Measurements from ENCODE around the gene ART5. TPM values are rescaled to one million over a fixed set of nuclear protein-coding genes. Genes with fewer than 3 reads are reported as not detected.

ART5 gene
- total and polyA plus RNA-seq, 12 donors: 0.13 to 0.78 (median 0.30) TPM; not detected in 5

- Histone ChIP-seq H3K36me3 (replicated peaks in 1 of 2) (no peaks in the 10 kb centered on the region), H3K4me3 (no peak overlapping the region), H3K27ac (no peak overlapping the region), H3K4me1 (replicated peaks in 1 of 2) (no peaks in the 10 kb centered on the region), H3K9me3 (replicated peaks in 1 of 3) (no peaks in the 10 kb centered on the region), H3K27me3 (no peaks in the 10 kb centered on the region)
- 64 to 79% (median 73%) methylated on average over 10 of the region's 10 CpGs for WGBS, 4 donors
- no peak for TF ChIP-seq CTCF (IDR thresholded peaks at IDR 0.05)
- no peak for TF ChIP-seq POLR2A (IDR thresholded peaks at IDR 0.05)
- intact Hi-C loops (cut with DNase I): no loop called here
- DNase-seq: no peak
Observed at GRCh38 chr11:3613998-3614741, 27.6 kb downstream of the ART5 start.

- Histone ChIP-seq H3K36me3 (replicated peaks in 1 of 2) (no peaks in the 10 kb centered on the region), H3K4me1 (replicated peaks in 1 of 2) (no peaks in the 10 kb centered on the region), H3K27ac (no peak overlapping the region), H3K4me3 (no peak overlapping the region), H3K9me3 (replicated peaks in 1 of 3) (no peaks in the 10 kb centered on the region), H3K27me3 (no peaks in the 10 kb centered on the region)
- DNase-seq: no peak
- WGBS, 4 donors: 62 to 88% (median 81%) methylated on average over 3 of the region's 3 CpGs
- intact Hi-C loops (cut with DNase I): no loop called here
- TF ChIP-seq POLR2A (IDR thresholded peaks at IDR 0.05): no peak
- no peak for TF ChIP-seq CTCF (IDR thresholded peaks at IDR 0.05)
Observed at GRCh38 chr11:3611976-3612678, 29.7 kb downstream of the ART5 start.

GRCh38 chr11:3610846-3611245 is 30.9 kb downstream of the ART5 start:
- Histone ChIP-seq H3K4me1 (replicated peaks in 1 of 2) (no peaks in the 10 kb centered on the region), H3K4me3 (no peak overlapping the region), H3K9me3 (replicated peaks in 1 of 3) (no peaks in the 10 kb centered on the region), H3K27me3 (no peaks in the 10 kb centered on the region), H3K36me3 (replicated peaks in 1 of 2) (no peaks in the 10 kb centered on the region), H3K27ac (no peak overlapping the region)
- TF ChIP-seq POLR2A (IDR thresholded peaks at IDR 0.05): no peak
- TF ChIP-seq CTCF (IDR thresholded peaks at IDR 0.05): no peak
- no peak for DNase-seq
- 81 to 86% (median 84%) methylated on average over 4 of the region's 4 CpGs for WGBS, 4 donors
- intact Hi-C loops (cut with DNase I): no loop called here

GRCh38 chr11:3609416-3610265 is 32.2 kb downstream of the ART5 start:
- TF ChIP-seq POLR2A (IDR thresholded peaks at IDR 0.05) (no peak), CTCF (IDR thresholded peaks at IDR 0.05) (peak; percentile 75 to 92 (median 84))
- WGBS, 4 donors: 50 to 64% (median 53%) methylated on average over 7 of the region's 7 CpGs
- no peaks in the 10 kb centered on the region for H3K4me1 ChIP-seq (replicated peaks in 1 of 2)
- H3K36me3 ChIP-seq (replicated peaks in 1 of 2): no peaks in the 10 kb centered on the region
- no peak overlapping the region for H3K4me3 ChIP-seq
- H3K9me3 ChIP-seq (replicated peaks in 1 of 3): no peaks in the 10 kb centered on the region
- DNase-seq: peak in 2 of 7 donors; percentile 30 to 32
- intact Hi-C loops (cut with DNase I): no loop called here
- no peak overlapping the region for H3K27ac ChIP-seq
- no peaks in the 10 kb centered on the region for H3K27me3 ChIP-seq

Measured in adrenal gland (tissue), 12 donors.